Thyroid gland (tissue), 4 donors: ENCODE measurements around the gene ZCCHC24. TPM values are rescaled to one million over a fixed set of nuclear protein-coding genes. Genes with fewer than 3 reads are reported as not detected.
A peak's percentile ranks its signal among the peaks of the same experiment; 100 is the strongest.

Experiments used
- DNase-seq, 2 donors: peaks; one replicate each; pipeline ENCODE4 v3.0.0-alpha.2; 2019
- H3K27ac ChIP-seq, 3 donors: fragments of 200-600 bp; sonication (generic); 1 replicate in 2 of 3; 2 replicates in 1 of 3; pipeline ENCODE4 v1.5.1; 2016 to 2019; ENCODE audit warnings: mild to moderate bottlenecking in 1 of 3, moderate library complexity in 1 of 3
- H3K27me3 ChIP-seq: fragments of 200-600 bp; sonication (generic); one replicate; pipeline ENCODE4 v1.5.1; 2019
- H3K36me3 ChIP-seq, 2 donors: fragments of 200-600 bp; sonication (generic); one replicate each; pipeline ENCODE4 v1.5.1; 2016 to 2019
- H3K4me1 ChIP-seq, 2 donors: fragments of 200-600 bp; sonication (generic); one replicate each; pipeline ENCODE4 v1.5.1; 2017 to 2019
- H3K4me3 ChIP-seq, 3 donors: fragments of 200-600 bp; sonication (generic); replicated peaks in 1 of 3; 1 replicate in 2 of 3; 2 replicates in 1 of 3; pipeline ENCODE4 v1.5.1; 2016; ENCODE audit warnings: mild to moderate bottlenecking in 1 of 3
- H3K9me3 ChIP-seq: fragments of 200-600 bp; sonication (generic); one replicate; pipeline ENCODE4 v1.5.1; 2017
- CTCF ChIP-seq, 6 experiments: fragments of 200-600 bp in 3 of 6; fragments of 450-650 bp in 3 of 6; sonication (generic) in 3 of 6; IDR thresholded peaks; one replicate each; pipeline ENCODE4 v1.5.1; 2016 to 2019; ENCODE audit warnings: antibody characterized with exemption in 6 of 6, mild to moderate bottlenecking in 2 of 6, inconsistent platforms in 1 of 6, moderate library complexity in 1 of 6
- POLR2A ChIP-seq, 2 donors: fragments of 450-650 bp; IDR thresholded peaks; one replicate each; pipeline ENCODE4 v1.6.1; 2017; ENCODE audit warnings: antibody characterized with exemption in 2 of 2, mild to moderate bottlenecking in 2 of 2, moderate library complexity in 1 of 2
- WGBS, 2 donors: methylation state at CpG; one replicate each; pipeline ENCODE4 v1.1.5; 2017; 5-methylcytosine and 5-hydroxymethylcytosine counted together
- intact Hi-C: fragments of 100-400 bp; cut with DNase I; formaldehyde crosslinking; loops from one replicate; pipeline ENCODE4 v1.15.1; 2023
- total RNA-seq, 4 donors: library from RNA; depleted of rRNA; stranded (reverse); fragments of >200 nt; gene quantifications; one replicate each; pipeline ENCODE4 v1.2.3, GENCODE V29; 2016

ZCCHC24 gene
- total RNA-seq, 4 donors from 2014 or later, result 25.4 to 48.8 (median 33.3) TPM

GRCh38 chr10:79352035-79352877, 93.2 kb downstream of the ZCCHC24 start:
- TF ChIP-seq POLR2A (IDR thresholded peaks at IDR 0.05), result no peak
- no peak for TF ChIP-seq CTCF (IDR thresholded peaks at IDR 0.05)
- H3K4me3 ChIP-seq, result no peak overlapping the region
- no peak overlapping the region for H3K27ac ChIP-seq
- intact Hi-C loops, result no loop called here
- no peak for DNase-seq
- H3K27me3 ChIP-seq, result no peaks in the 10 kb centered on the region
- WGBS, 2 donors, result 92 to 96% methylated on average over 11 of the region's 11 CpGs
- no peaks in the 10 kb centered on the region for H3K9me3 ChIP-seq
- peaks cover 42 to 45% of the 10 kb centered on the region in 2 donors for H3K36me3 ChIP-seq
- peaks cover 12 to 14% of the 10 kb centered on the region in 2 donors for H3K4me1 ChIP-seq

GRCh38 chr10:79351332-79351731, 94.1 kb downstream of the ZCCHC24 start:
- intact Hi-C loops, result no loop called here
- no peak overlapping the region for H3K4me3 ChIP-seq
- no peak for DNase-seq
- TF ChIP-seq CTCF (IDR thresholded peaks at IDR 0.05) (no peak), POLR2A (IDR thresholded peaks at IDR 0.05) (no peak)
- H3K4me1 ChIP-seq, result peaks cover 19 to 21% of the 10 kb centered on the region in 2 donors
- no peaks in the 10 kb centered on the region for H3K27me3 ChIP-seq
- 95 to 97% methylated on average over 13 of the region's 13 CpGs for WGBS, 2 donors
- no peak overlapping the region for H3K27ac ChIP-seq
- H3K9me3 ChIP-seq, result no peaks in the 10 kb centered on the region
- H3K36me3 ChIP-seq, result peaks cover 42 to 45% of the 10 kb centered on the region in 2 donors

GRCh38 chr10:79350407-79351154, 94.8 kb downstream of the ZCCHC24 start:
- no peak overlapping the region for H3K4me3 ChIP-seq
- intact Hi-C loops, result no loop called here
- no peak for DNase-seq
- TF ChIP-seq CTCF (IDR thresholded peaks at IDR 0.05) (no peak), POLR2A (IDR thresholded peaks at IDR 0.05) (no peak)
- H3K36me3 ChIP-seq, result peaks cover 42 to 45% of the 10 kb centered on the region in 2 donors
- no peak overlapping the region for H3K27ac ChIP-seq
- H3K27me3 ChIP-seq, result no peaks in the 10 kb centered on the region
- WGBS, 2 donors, result 91% methylated on average over 16 to 17 of the region's 21 CpGs
- H3K4me1 ChIP-seq, result peaks cover 19 to 21% of the 10 kb centered on the region in 2 donors
- no peaks in the 10 kb centered on the region for H3K9me3 ChIP-seq

GRCh38 chr10:79349766-79350406, 95.5 kb downstream of the ZCCHC24 start:
- intact Hi-C loops, result no loop called here
- peak; percentile 65 to 66 for DNase-seq
- Histone ChIP-seq H3K9me3 (no peaks in the 10 kb centered on the region), H3K27ac (no peak overlapping the region), H3K36me3 (peaks cover 42 to 45% of the 10 kb centered on the region in 2 donors), H3K27me3 (no peaks in the 10 kb centered on the region), H3K4me3 (no peak overlapping the region), H3K4me1 (peaks cover 19 to 21% of the 10 kb centered on the region in 2 donors)
- TF ChIP-seq CTCF (IDR thresholded peaks at IDR 0.05) (no peak), POLR2A (IDR thresholded peaks at IDR 0.05) (no peak)
- 60 to 68% methylated on average over 6 of the region's 6 CpGs for WGBS, 2 donors
